Endothelial cell of umbilical vein (primary cell): ENCODE results near the gene ATP10A. TPM values are rescaled to one million over a fixed set of nuclear protein-coding genes. Genes with fewer than 3 reads are reported as not detected.

ENCODE experiments used
- BruUV-seq: library from RNA; stranded (reverse); fragments of 400-500 nt; replicated peaks from 2 replicates; lab custom pipeline; 2021; lab: Mats Ljungman, UMichigan
- CTCF ChIA-PET: fragments of 300-600, 350-600 bp; sonication (Branson Sonifier 250); formaldehyde crosslinking; loops from one replicate; lab custom pipeline; 2021; ENCODE audit warnings: antibody characterized with exemption, inconsistent platforms; lab: Charles Lee
- POLR2A ChIA-PET: fragments of 300-600, 350-600 bp; sonication (Branson Sonifier 250); formaldehyde crosslinking; loops from one replicate; lab custom pipeline; 2021; ENCODE audit warnings: antibody characterized with exemption, inconsistent platforms; lab: Charles Lee
- DNase-seq: peaks from one replicate; pipeline ENCODE4 v3.0.0-alpha.2; 2011; ENCODE audit warnings: low read depth, low spot score
- FAIRE-seq: peaks from 2 replicates; lab custom pipeline; 2011; peaks lifted over from hg19 to GRCh38; lab: Jason Lieb, UNC
- H2AFZ ChIP-seq: 2 replicates; pipeline ENCODE4 v1.6.0; 2012; ENCODE audit warnings: low read depth, low read length, control low read depth, inconsistent platforms
- H3K27ac ChIP-seq: 2 replicates; pipeline ENCODE4 v1.5.1; 2011; ENCODE audit warnings: low read depth, mild to moderate bottlenecking, control low read depth, low read length, moderate library complexity; ENCODE audit not compliant: insufficient read depth
- H3K27me3 ChIP-seq, 2 experiments: 2 replicates each; pipeline versions ENCODE4 v1.6.0 to v1.6.1; 2011; ENCODE audit warnings: low read length in 2 of 2, mixed read lengths in 1 of 2; ENCODE audit not compliant: control insufficient read depth in 2 of 2, insufficient read depth in 2 of 2
- H3K36me3 ChIP-seq, 2 experiments: 2 replicates in 1 of 2; 3 replicates in 1 of 2; pipeline ENCODE4 v1.5.1; 2011; ENCODE audit warnings: low read length in 2 of 2, mild to moderate bottlenecking in 1 of 2, moderate library complexity in 1 of 2; ENCODE audit not compliant: control insufficient read depth in 2 of 2, insufficient read depth in 2 of 2; ENCODE audit errors: extremely low read depth in 1 of 2
- H3K4me1 ChIP-seq: 3 replicates; pipeline ENCODE4 v1.5.1; 2011; ENCODE audit warnings: mild to moderate bottlenecking, low read length; ENCODE audit not compliant: control insufficient read depth, insufficient read depth; ENCODE audit errors: extremely low read depth
- H3K4me2 ChIP-seq: 2 replicates; pipeline ENCODE4 v1.6.1; 2011; ENCODE audit warnings: low read length, control low read depth, mixed read lengths; ENCODE audit not compliant: insufficient read depth
- H3K4me3 ChIP-seq, 3 experiments: fragments of 200-600 bp in 1 of 3; sonication (generic), shearing (Covaris generic) in 1 of 3; replicated peaks in 1 of 3; 2 replicates each; pipeline ENCODE4 v1.5.1; 2011 to 2016; ENCODE audit warnings: control low read depth in 3 of 3, low read length in 3 of 3, mild to moderate bottlenecking in 2 of 3, inconsistent platforms in 1 of 3, low read depth in 1 of 3, moderate library complexity in 1 of 3; ENCODE audit not compliant: insufficient read depth in 1 of 3
- H3K79me2 ChIP-seq: 2 replicates; pipeline ENCODE4 v1.6.0; 2012; ENCODE audit warnings: low read length, inconsistent platforms; ENCODE audit not compliant: control insufficient read depth, insufficient read depth
- H3K9ac ChIP-seq: replicated peaks from 2 replicates; pipeline ENCODE3; 2011; ENCODE audit warnings: low read length, control low read depth; ENCODE audit not compliant: insufficient read depth; ENCODE audit errors: extremely low read depth
- H3K9me1 ChIP-seq: replicated peaks from 3 replicates; pipeline ENCODE4 v1.6.0; 2011; ENCODE audit warnings: mild to moderate bottlenecking, low read length; ENCODE audit not compliant: control insufficient read depth, insufficient read depth; ENCODE audit errors: extremely low read depth
- H3K9me3 ChIP-seq: replicated peaks from 2 replicates; pipeline ENCODE4 v1.5.1; 2012; ENCODE audit warnings: low read length, inconsistent platforms; ENCODE audit not compliant: control insufficient read depth, insufficient read depth
- H4K20me1 ChIP-seq: replicated peaks from 2 replicates; pipeline ENCODE3; 2011; ENCODE audit warnings: mild to moderate bottlenecking, low read length; ENCODE audit not compliant: control insufficient read depth, insufficient read depth; ENCODE audit errors: extremely low read depth
- CTCF ChIP-seq, 2 donors: IDR thresholded peaks; 1 replicate in 1 of 2; 2 replicates in 1 of 2; pipeline ENCODE4 v1.5.1; 2011; ENCODE audit warnings: low read length in 2 of 2, mild to moderate bottlenecking in 2 of 2, moderate library complexity in 2 of 2, control low read depth in 1 of 2, inconsistent platforms in 1 of 2, low read depth in 1 of 2; ENCODE audit not compliant: insufficient read depth in 1 of 2; ENCODE audit errors: extremely low read depth in 1 of 2
- EZH2 ChIP-seq: IDR thresholded peaks from 2 replicates; pipeline ENCODE4 v1.6.1; 2012; ENCODE audit warnings: borderline replicate concordance, low read depth, mild to moderate bottlenecking, moderate library complexity, low read length, inconsistent platforms; ENCODE audit not compliant: severe bottlenecking
- FOS ChIP-seq: IDR thresholded peaks from 2 replicates; pipeline ENCODE4 v1.6.1; 2011; ENCODE audit warnings: mild to moderate bottlenecking, low read length, moderate library complexity, borderline replicate concordance; ENCODE audit not compliant: insufficient read depth
- GATA2 ChIP-seq: IDR thresholded peaks from 2 replicates; pipeline ENCODE4 v1.7.0; 2011; ENCODE audit warnings: low read depth, mild to moderate bottlenecking, moderate library complexity, mixed read lengths, low read length; ENCODE audit not compliant: insufficient read length, insufficient read depth
- JUN ChIP-seq: IDR thresholded peaks from 2 replicates; pipeline ENCODE4 v1.6.1; 2011; ENCODE audit warnings: borderline replicate concordance, low read depth; ENCODE audit not compliant: insufficient read length, insufficient read depth
- MAX ChIP-seq: IDR thresholded peaks from 2 replicates; pipeline ENCODE4 v1.6.1; 2011; ENCODE audit not compliant: insufficient read depth, insufficient read length
- MYC ChIP-seq: IDR thresholded peaks from one replicate; pipeline ENCODE4 v1.6.1; 2011; ENCODE audit warnings: mild to moderate bottlenecking, low read depth, low read length
- POLR2A ChIP-seq: IDR thresholded peaks from 2 replicates; pipeline ENCODE4 v1.6.1; 2012; ENCODE audit warnings: low read depth, mild to moderate bottlenecking, control low read depth, low read length
- POLR2AphosphoS5 ChIP-seq: IDR thresholded peaks from 2 replicates; pipeline ENCODE4 v1.6.1; 2012; ENCODE audit warnings: low read depth, mild to moderate bottlenecking, control low read depth, low read length, moderate library complexity; ENCODE audit not compliant: insufficient read depth
- dilution Hi-C: fragments of 300-500 bp; cut with MboI; formaldehyde crosslinking; loops from one replicate; pipeline ENCODE4 v1.15.0; 2019; ENCODE audit warnings: low sequenced_read_pairs; ENCODE audit not compliant: extremely low pct_ligation_motif_present
- intact Hi-C: fragments of 100-400 bp; cut with micrococcal nuclease; formaldehyde crosslinking; loops from one replicate; pipeline ENCODE4 v1.10.0; 2022
- polyA plus RNA-seq, 4 experiments: library from polyadenylated mRNA; depleted of rRNA in 3 of 4; stranded (reverse) in 3 of 4; unstranded in 1 of 4; fragments of >200 nt; gene quantifications; 2 replicates each; pipeline versions ENCODE4 v1.2.1 to v1.2.3, GENCODE V29; 2011 to 2012; ENCODE audit warnings: missing spikeins in 1 of 4
- total RNA-seq: library from RNA; stranded (reverse); gene quantifications from 2 replicates; pipeline ENCODE4 v1.2.3, GENCODE V29; 2021

ATP10A gene
- total and polyA plus RNA-seq, 2 donors (not counting 3 experiments of a cell fraction or from before 2014, with no cell fraction given) = not detected

- POLR2A ChIA-PET = no interaction called here
- Histone ChIP-seq H3K27ac (no peak overlapping the region), H3K9me3 (no peaks in the 10 kb centered on the region), H3K9ac (no peak overlapping the region), H3K79me2 (no peaks in the 10 kb centered on the region), H2AFZ (no peak overlapping the region), H4K20me1 (no peaks in the 10 kb centered on the region), H3K27me3 (no peaks in the 10 kb centered on the region), H3K4me1 (no peaks in the 10 kb centered on the region), H3K4me2 (no peak overlapping the region), H3K9me1 (no peaks in the 10 kb centered on the region), H3K36me3 (no peaks in the 10 kb centered on the region), H3K4me3 (no peak overlapping the region)
- dilution Hi-C loops = no loop called here
- no peak for FAIRE-seq
- TF ChIP-seq FOS (no peak), POLR2AphosphoS5 (no peak), JUN (no peak), POLR2A (no peak), MAX (no peak), EZH2 (no peak), MYC (no peak), CTCF (IDR thresholded peaks at IDR 0.05; ENCODE audit: extremely low read depth in 1 of 2, insufficient read depth in 1 of 2, low read depth in 1 of 2, low read length in 2 of 2) (no peak), GATA2 (no peak)
- CTCF ChIA-PET = no interaction called here
- BruUV-seq = no TSS peak
- intact Hi-C loops = no loop called here
- DNase-seq = no peak
These were observed 14.4 kb downstream of the ATP10A start for GRCh38 chr15:25848784-25849156.
